Fibroblast of lung (primary cell): ENCODE results near the gene EID2B.

Experiments
- EZH2 ChIP-seq: IDR thresholded peaks from 2 replicates; pipeline ENCODE4 v1.5.1; 2012; ENCODE audit warnings: low read length, control low read depth, mild to moderate bottlenecking; ENCODE audit errors: missing control alignments
- TF ChIP-seq, protein P1 (sequence below), 2 donors: IDR thresholded peaks in 1 of 2; conservative IDR thresholded peaks in 1 of 2; 1 replicate in 1 of 2; 2 replicates in 1 of 2; pipeline ENCODE4 v1.5.1; 2011 to 2012; ENCODE audit warnings: low read length in 2 of 2, control low read depth in 1 of 2, inconsistent platforms in 1 of 2, low read depth in 1 of 2, mild to moderate bottlenecking in 1 of 2

DNA sequence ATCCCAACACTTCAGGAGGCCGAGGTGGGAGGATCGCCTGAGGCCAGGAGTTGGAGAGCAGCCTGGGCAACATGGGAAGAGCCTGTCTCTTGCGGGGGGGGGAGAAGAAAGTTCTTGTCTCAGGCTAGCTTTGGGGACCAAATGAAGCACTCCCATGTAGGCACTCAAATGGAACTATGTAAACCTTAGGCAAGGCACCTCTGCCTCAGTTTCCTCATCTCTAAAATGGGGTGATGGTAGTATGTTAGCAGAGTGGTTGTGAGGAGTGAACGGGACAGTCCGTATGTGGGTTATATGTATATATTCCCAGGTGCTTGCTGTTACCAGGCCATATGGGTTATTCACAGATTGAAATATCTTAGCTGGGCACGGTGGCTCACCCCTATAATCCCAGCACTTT is 40.4 kb downstream of the EID2B start:
- TF ChIP-seq, protein P1, sequence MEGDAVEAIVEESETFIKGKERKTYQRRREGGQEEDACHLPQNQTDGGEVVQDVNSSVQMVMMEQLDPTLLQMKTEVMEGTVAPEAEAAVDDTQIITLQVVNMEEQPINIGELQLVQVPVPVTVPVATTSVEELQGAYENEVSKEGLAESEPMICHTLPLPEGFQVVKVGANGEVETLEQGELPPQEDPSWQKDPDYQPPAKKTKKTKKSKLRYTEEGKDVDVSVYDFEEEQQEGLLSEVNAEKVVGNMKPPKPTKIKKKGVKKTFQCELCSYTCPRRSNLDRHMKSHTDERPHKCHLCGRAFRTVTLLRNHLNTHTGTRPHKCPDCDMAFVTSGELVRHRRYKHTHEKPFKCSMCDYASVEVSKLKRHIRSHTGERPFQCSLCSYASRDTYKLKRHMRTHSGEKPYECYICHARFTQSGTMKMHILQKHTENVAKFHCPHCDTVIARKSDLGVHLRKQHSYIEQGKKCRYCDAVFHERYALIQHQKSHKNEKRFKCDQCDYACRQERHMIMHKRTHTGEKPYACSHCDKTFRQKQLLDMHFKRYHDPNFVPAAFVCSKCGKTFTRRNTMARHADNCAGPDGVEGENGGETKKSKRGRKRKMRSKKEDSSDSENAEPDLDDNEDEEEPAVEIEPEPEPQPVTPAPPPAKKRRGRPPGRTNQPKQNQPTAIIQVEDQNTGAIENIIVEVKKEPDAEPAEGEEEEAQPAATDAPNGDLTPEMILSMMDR (conservative IDR thresholded peaks at IDR 0.05 in 1 of 2, IDR thresholded peaks at IDR 0.05 in 1 of 2; ENCODE audit: low read depth in 1 of 2, low read length in 2 of 2): no peak
- no peak for TF ChIP-seq EZH2
